B cell (primary cell): ENCODE data around the gene TSHR. TPM values are rescaled to one million over a fixed set of nuclear protein-coding genes. Genes with fewer than 3 reads are reported as not detected.

Experiments used
- ATAC-seq: fragments of 200-7000 bp; cut with Tn5 transposase; one replicate; pipeline ENCODE4 v1.10.0; 2021; ENCODE audit warnings: low read depth, mild to moderate bottlenecking, moderate number of reproducible peaks, moderate library complexity
- CTCF ChIA-PET: fragments of 350-600 bp; sonication (Branson Sonifier 250); formaldehyde crosslinking; loops from one replicate; lab custom pipeline; 2021; ENCODE audit warnings: antibody characterized with exemption, inconsistent platforms; lab: Charles Lee
- POLR2A ChIA-PET: fragments of 350-600 bp; sonication (Branson Sonifier 250); formaldehyde crosslinking; loops from one replicate; lab custom pipeline; 2021; ENCODE audit warnings: antibody characterized with exemption; lab: Charles Lee
- DNase-seq: peaks from one replicate; pipeline ENCODE4 v3.0.0; 2013
- H2AFZ ChIP-seq: 2 replicates; pipeline ENCODE4 v1.6.1; 2012; ENCODE audit warnings: mild to moderate bottlenecking, low read depth, low read length; ENCODE audit not compliant: insufficient read depth, poor library complexity, severe bottlenecking
- H3K27ac ChIP-seq, 2 donors: 1 replicate in 1 of 2; 2 replicates in 1 of 2; pipeline ENCODE4 v1.5.1; 2012 to 2013; ENCODE audit warnings: low read length in 2 of 2, mild to moderate bottlenecking in 2 of 2, moderate library complexity in 1 of 2
- H3K27me3 ChIP-seq, 4 experiments: fragments of 200-600 bp in 1 of 4; sonication (generic) in 1 of 4; replicated peaks in 1 of 4; 1 replicate in 2 of 4; 2 replicates in 2 of 4; pipeline versions ENCODE4 v1.6.1 to v1.7.0; 2013 to 2016; ENCODE audit warnings: low read length in 3 of 4, mild to moderate bottlenecking in 2 of 4, mixed read lengths in 1 of 4, moderate library complexity in 1 of 4; ENCODE audit not compliant: insufficient read depth in 4 of 4, control insufficient read depth in 3 of 4; ENCODE audit errors: control extremely low read depth in 1 of 4
- H3K36me3 ChIP-seq, 2 experiments: replicated peaks in 1 of 2; 1 replicate in 1 of 2; 2 replicates in 1 of 2; pipeline versions ENCODE4 v1.6.1 to v1.7.1; 2013; ENCODE audit warnings: low read length in 1 of 2; ENCODE audit not compliant: insufficient read depth in 2 of 2, control insufficient read depth in 1 of 2; ENCODE audit errors: control extremely low read depth in 1 of 2, extremely low read depth in 1 of 2
- H3K4me1 ChIP-seq, 2 donors: fragments of 200-600 bp in 1 of 2; sonication (generic) in 1 of 2; 1 replicate in 1 of 2; 2 replicates in 1 of 2; pipeline versions ENCODE4 v1.5.1 to v1.6.1; 2013 to 2017; ENCODE audit warnings: low read length in 2 of 2; ENCODE audit not compliant: control insufficient read depth in 2 of 2, insufficient read depth in 2 of 2
- H3K4me2 ChIP-seq: replicated peaks from 2 replicates; pipeline ENCODE3; 2012; ENCODE audit warnings: mild to moderate bottlenecking, low read depth, low read length; ENCODE audit not compliant: poor library complexity, severe bottlenecking
- H3K4me3 ChIP-seq, 5 experiments: fragments of 200-600 bp in 1 of 5; sonication (generic) in 1 of 5; 1 replicate in 3 of 5; 2 replicates in 2 of 5; pipeline versions ENCODE4 v1.5.1 to v1.7.0; 2011 to 2016; ENCODE audit warnings: low read length in 4 of 5, mild to moderate bottlenecking in 4 of 5, low read depth in 2 of 5, control low read depth in 1 of 5, moderate library complexity in 1 of 5; ENCODE audit not compliant: insufficient read depth in 1 of 5; ENCODE audit errors: control extremely low read depth in 1 of 5, extremely low read depth in 1 of 5
- H3K79me2 ChIP-seq: fragments of 200-600 bp; sonication (generic); one replicate; pipeline ENCODE4 v1.6.0; 2016; ENCODE audit warnings: low read length; ENCODE audit not compliant: control insufficient read depth, insufficient read depth
- H3K9ac ChIP-seq: fragments of 200-600 bp; sonication (generic); 2 replicates; pipeline ENCODE4 v1.6.1; 2017; ENCODE audit warnings: mild to moderate bottlenecking, low read length, moderate library complexity
- H3K9me3 ChIP-seq, 3 donors: one replicate each; pipeline versions ENCODE4 v1.6.1 to v1.7.1; 2013; ENCODE audit warnings: low read length in 2 of 3; ENCODE audit not compliant: control insufficient read depth in 2 of 3, insufficient read depth in 1 of 3; ENCODE audit errors: control extremely low read depth in 1 of 3
- H4K20me1 ChIP-seq: 2 replicates; pipeline ENCODE4 v1.6.0; 2012; ENCODE audit warnings: mild to moderate bottlenecking, low read length; ENCODE audit not compliant: insufficient read depth, control insufficient read depth, poor library complexity, severe bottlenecking
- H3K27ac Mint-ChIP-seq: one replicate; pipeline ENCODE4 v1.8.0; 2021; ENCODE audit warnings: mixed read lengths
- H3K27me3 Mint-ChIP-seq: one replicate; pipeline ENCODE4 v1.8.0; 2021; ENCODE audit warnings: mixed read lengths
- H3K4me1 Mint-ChIP-seq: one replicate; pipeline ENCODE4 v1.8.0; 2021; ENCODE audit warnings: mixed read lengths
- H3K4me3 Mint-ChIP-seq: one replicate; pipeline ENCODE4 v1.8.0; 2021; ENCODE audit warnings: mixed read lengths
- H3K9me3 Mint-ChIP-seq: one replicate; pipeline ENCODE4 v1.8.0; 2022; ENCODE audit warnings: mixed read lengths; ENCODE audit not compliant: insufficient read depth
- CTCF ChIP-seq: fragments of 200-600 bp; IDR thresholded peaks from one replicate; pipeline ENCODE4 v1.8.0; 2022; ENCODE audit warnings: antibody characterized with exemption, mild to moderate bottlenecking
- EZH2 ChIP-seq: IDR thresholded peaks from 2 replicates; pipeline ENCODE4 v1.6.1; 2012; ENCODE audit warnings: borderline replicate concordance, low read depth, mild to moderate bottlenecking, moderate library complexity, low read length; ENCODE audit not compliant: insufficient read depth, poor library complexity, severe bottlenecking
- WGBS: methylation state at CpG from one replicate; pipeline ENCODE4 v1.1.5; 2013; ENCODE audit warnings: missing lambda C conversion rate; ENCODE audit not compliant: insufficient coverage; 5-methylcytosine and 5-hydroxymethylcytosine counted together
- intact Hi-C: fragments of 100-400 bp; cut with micrococcal nuclease; formaldehyde crosslinking; loops from one replicate; pipeline ENCODE4 v1.10.0; 2022
- polyA plus RNA-seq: library from polyadenylated mRNA; depleted of rRNA; stranded (reverse); fragments of >200 nt; gene quantifications from 2 replicates; pipeline ENCODE4 v1.2.3, GENCODE V29; 2012
- total RNA-seq, 2 donors: library from RNA; stranded (reverse); fragments of 120-200 nt in 1 of 2; gene quantifications; 1 replicate in 1 of 2; 2 replicates in 1 of 2; pipeline versions ENCODE4 v1.2.3 to v1.2.4, GENCODE V29; 2013 to 2022

The TSHR gene
- total and polyA plus RNA-seq, 2 donors (not counting 1 experiment from before 2014, with no cell fraction given): 0.15 to 0.37 TPM

- H3K27ac ChIP-seq: no peak overlapping the region
- Mint-ChIP-seq H3K4me1 (no peaks in the 10 kb centered on the region), H3K27ac (no peak overlapping the region), H3K9me3 (peaks cover 6% of the 10 kb centered on the region), H3K4me3 (no peak overlapping the region), H3K27me3 (no peaks in the 10 kb centered on the region)
- no peak overlapping the region for H3K4me3 ChIP-seq
- H2AFZ ChIP-seq: no peak overlapping the region
- H4K20me1 ChIP-seq: no peaks in the 10 kb centered on the region
- ChIA-PET POLR2A (no interaction called here), CTCF (no interaction called here)
- no peaks in the 10 kb centered on the region for H3K4me1 ChIP-seq
- no peak overlapping the region for H3K4me2 ChIP-seq
- intact Hi-C loops: no loop called here
- H3K9ac ChIP-seq: no peak overlapping the region
- no peaks in the 10 kb centered on the region for H3K27me3 ChIP-seq
- peaks cover 1 to 8% (median 4%) of the 10 kb centered on the region in 3 donors for H3K9me3 ChIP-seq
- DNase-seq (no peak), ATAC-seq (no peak)
- peaks cover 13% of the 10 kb centered on the region for H3K79me2 ChIP-seq
- TF ChIP-seq CTCF: no peak
- TF ChIP-seq EZH2: no peak
- no CpG with 5 or more reads among the region's 2 CpGs for WGBS
- no peaks in the 10 kb centered on the region for H3K36me3 ChIP-seq
These were observed 30.9 kb upstream of the TSHR start for GRCh38 chr14:80924365-80925103.

GRCh38 chr14:80926397-80927082 lies 28.9 kb upstream of the TSHR start:
- peaks cover 13% of the 10 kb centered on the region for H3K79me2 ChIP-seq
- intact Hi-C loops: no loop called here
- no peaks in the 10 kb centered on the region for H4K20me1 ChIP-seq
- TF ChIP-seq CTCF (no peak), EZH2 (no peak)
- no peaks in the 10 kb centered on the region for H3K36me3 ChIP-seq
- no peak overlapping the region for H3K27ac ChIP-seq
- H3K9me3 Mint-ChIP-seq: peaks cover 6% of the 10 kb centered on the region
- peaks cover 0 to 3% (median 0%) of the 10 kb centered on the region in 4 experiments for H3K27me3 ChIP-seq
- H3K4me1 Mint-ChIP-seq: peaks cover 17% of the 10 kb centered on the region
- H3K9me3 ChIP-seq: peaks cover 1 to 11% (median 4%) of the 10 kb centered on the region in 3 donors
- no peak overlapping the region for H2AFZ ChIP-seq
- no peak overlapping the region for H3K4me3 Mint-ChIP-seq
- ATAC-seq: no peak
- ChIA-PET POLR2A (no interaction called here), CTCF (no interaction called here)
- no peak overlapping the region for H3K9ac ChIP-seq
- no peak overlapping the region for H3K4me3 ChIP-seq
- no peak for DNase-seq
- no peak overlapping the region for H3K27ac Mint-ChIP-seq
- H3K4me2 ChIP-seq: no peak overlapping the region
- 100% methylated on average over 4 of the region's 4 CpGs for WGBS
- H3K4me1 ChIP-seq: peaks cover 12 to 20% of the 10 kb centered on the region in 2 donors
- no peaks in the 10 kb centered on the region for H3K27me3 Mint-ChIP-seq
